Subcutaneous adipose tissue (tissue), 4 donors: ENCODE measurements around the gene FGG. TPM values are rescaled to one million over a fixed set of nuclear protein-coding genes. Genes with fewer than 3 reads are reported as not detected.

ENCODE experiments used
- total RNA-seq, 4 donors: library from RNA; depleted of rRNA; stranded (reverse); fragments of >200 nt; gene quantifications; one replicate each; pipeline ENCODE4 v1.1.0, GENCODE V29; 2016
- TF ChIP-seq, protein P1 (sequence below): fragments of 450-650 bp; IDR thresholded peaks from one replicate; pipeline ENCODE4 v1.5.1; 2016; ENCODE audit warnings: low read depth, mild to moderate bottlenecking, control low read depth, antibody characterized with exemption, moderate library complexity

Gene FGG
- not detected for total RNA-seq

DNA sequence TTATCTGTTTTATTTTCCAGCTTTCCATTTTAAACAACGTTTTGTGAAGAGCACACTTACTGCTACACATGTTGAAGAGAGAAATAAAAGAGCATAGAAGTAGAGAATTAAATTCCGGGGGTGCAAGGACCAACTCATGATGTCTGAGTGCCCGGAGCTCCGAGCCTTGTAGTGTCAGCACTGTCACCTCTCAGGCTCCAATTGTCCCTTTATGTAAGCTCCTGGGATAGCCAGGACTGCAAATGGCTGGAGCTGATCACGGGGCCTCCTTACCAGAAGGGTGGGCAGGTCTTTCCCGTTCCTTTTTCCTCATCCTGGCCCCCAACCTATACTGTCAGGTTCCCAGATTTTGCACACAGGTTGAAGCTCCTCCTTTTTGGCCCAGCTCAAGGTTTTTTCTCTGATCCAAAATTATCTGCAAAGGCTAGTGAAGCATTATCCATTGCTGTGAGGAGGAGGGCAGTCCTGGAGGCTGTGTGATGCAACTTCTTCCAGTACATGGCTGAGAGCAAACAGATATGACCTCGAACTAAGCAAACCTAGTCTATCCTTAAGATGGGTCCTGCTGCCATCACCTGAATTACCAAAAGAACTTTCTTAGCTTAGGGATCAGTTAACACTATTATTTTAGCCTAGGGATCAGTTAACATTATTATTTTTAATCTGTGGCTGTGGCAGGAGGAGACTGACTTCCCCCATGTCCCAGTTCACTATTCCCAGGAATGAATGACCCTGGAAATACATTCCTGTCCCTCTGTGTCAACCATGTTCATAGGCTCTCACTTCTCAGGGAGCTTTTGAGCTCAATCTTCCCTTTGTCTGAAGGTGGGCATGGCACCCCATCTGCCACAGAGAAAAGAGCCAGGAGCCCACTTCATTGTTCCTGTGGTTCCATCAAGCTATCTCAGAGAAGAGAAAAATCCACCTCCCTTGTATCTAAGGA is at the start of gene FGG:
TSS of gene FGG (minus strand) at position 185 of the 943 bp plus-strand sequence. CDS start at position 138, 47 bp downstream.
- TF ChIP-seq, protein P1, sequence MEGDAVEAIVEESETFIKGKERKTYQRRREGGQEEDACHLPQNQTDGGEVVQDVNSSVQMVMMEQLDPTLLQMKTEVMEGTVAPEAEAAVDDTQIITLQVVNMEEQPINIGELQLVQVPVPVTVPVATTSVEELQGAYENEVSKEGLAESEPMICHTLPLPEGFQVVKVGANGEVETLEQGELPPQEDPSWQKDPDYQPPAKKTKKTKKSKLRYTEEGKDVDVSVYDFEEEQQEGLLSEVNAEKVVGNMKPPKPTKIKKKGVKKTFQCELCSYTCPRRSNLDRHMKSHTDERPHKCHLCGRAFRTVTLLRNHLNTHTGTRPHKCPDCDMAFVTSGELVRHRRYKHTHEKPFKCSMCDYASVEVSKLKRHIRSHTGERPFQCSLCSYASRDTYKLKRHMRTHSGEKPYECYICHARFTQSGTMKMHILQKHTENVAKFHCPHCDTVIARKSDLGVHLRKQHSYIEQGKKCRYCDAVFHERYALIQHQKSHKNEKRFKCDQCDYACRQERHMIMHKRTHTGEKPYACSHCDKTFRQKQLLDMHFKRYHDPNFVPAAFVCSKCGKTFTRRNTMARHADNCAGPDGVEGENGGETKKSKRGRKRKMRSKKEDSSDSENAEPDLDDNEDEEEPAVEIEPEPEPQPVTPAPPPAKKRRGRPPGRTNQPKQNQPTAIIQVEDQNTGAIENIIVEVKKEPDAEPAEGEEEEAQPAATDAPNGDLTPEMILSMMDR = no peak

DNA sequence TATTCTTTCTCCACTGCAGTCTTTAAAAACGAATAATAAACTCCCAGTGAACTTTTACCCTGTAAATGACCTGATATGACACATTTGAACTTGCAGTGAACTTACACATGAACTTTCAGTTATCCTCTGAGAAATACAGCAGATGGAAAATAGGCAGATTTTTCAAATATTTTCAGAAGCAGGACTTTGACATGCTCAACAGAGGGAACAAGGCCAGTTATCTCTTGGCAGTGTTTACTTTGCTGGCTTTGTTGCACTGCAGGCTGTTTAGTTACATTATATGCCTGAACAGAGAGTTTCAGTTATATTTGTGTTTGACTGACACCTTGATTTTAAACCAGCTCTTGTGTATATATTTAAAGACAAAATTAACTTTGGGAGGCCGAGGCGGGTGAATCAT is 47.6 kb upstream of the FGG start:
- TF ChIP-seq, protein P1 = no peak

DNA sequence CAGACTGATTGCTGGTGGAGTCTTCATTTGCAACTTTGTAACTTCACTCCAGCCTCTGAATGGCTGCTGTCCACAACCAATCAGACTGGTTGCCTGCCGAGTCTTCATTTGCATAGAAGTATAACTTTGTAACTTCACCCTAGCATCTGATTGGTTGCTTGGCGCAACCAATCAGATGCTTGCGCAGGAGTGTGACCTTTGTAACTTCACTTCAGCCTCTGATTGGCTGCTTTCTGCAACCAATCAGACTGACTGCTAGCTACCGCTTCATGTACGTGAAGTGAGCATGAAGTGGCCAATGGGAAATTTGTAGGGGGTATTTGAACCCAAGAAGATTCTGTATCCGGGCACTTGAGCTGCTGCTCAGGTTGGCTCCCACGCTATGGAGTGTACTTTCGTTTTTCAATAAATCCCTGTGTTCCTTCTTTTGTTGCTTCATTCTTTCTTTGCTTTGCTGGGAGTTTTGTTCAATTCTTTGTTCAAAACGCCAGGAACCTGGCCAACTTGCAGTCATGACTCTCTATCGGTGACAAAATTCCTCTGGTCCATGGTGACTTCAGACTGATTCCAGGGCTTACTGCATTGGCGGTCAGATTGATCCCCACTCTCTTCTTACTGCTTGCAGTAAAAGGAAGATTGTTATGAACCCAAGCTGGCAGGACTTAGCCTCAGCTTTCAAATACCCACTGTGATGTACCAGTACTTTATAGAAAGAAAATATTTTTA is 46.4 kb upstream of the FGG start:
- TF ChIP-seq, protein P1 = no peak

DNA sequence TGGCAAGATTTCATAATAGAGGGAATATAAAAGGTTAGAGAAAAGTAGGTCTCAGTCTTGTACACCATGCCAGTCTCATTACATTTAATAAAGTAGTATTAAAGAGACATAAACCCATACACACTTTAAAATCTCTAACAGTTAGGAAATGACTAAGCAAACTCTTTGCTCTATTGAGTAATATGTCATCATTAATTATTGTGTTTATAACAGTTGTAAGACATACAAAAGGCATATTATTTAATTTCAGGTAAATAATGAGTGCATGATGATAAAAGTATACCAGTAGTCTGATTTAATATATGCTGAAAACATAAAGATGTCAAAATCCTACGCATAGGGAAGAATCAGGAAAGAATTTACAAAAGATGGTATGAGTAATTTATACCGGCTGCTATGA is 31.0 kb upstream of the FGG start:
- TF ChIP-seq, protein P1 = no peak

DNA sequence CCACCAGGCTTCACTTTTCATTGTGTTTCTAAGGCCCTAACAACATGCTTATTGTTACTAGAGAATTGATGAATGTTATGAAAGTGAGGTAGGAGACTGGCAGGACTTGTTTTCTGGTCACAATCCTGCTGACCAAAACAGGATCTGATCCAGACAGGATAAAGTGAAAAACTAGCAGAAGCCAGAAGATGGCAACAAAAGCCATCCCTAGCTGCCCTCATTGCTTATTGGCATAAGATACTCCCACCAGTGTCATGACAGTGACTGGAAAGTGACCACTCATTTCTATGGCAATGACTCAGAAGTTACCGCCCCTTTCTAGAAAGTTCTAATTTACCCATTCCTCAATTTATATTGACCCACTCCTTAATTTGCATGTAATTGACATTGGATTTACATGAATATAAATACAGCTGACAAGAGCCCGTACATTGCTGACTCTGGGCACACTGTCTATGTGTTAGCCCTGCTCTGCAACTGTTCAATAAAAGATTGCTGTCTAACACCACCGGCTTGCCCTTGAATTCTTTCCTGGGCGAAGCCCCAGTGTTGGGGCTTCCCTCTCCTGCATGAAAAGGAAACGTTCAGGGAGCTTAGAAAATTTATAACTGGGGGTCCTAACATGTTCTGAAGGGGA is 30.0 kb upstream of the FGG start:
- TF ChIP-seq, protein P1 = no peak

DNA sequence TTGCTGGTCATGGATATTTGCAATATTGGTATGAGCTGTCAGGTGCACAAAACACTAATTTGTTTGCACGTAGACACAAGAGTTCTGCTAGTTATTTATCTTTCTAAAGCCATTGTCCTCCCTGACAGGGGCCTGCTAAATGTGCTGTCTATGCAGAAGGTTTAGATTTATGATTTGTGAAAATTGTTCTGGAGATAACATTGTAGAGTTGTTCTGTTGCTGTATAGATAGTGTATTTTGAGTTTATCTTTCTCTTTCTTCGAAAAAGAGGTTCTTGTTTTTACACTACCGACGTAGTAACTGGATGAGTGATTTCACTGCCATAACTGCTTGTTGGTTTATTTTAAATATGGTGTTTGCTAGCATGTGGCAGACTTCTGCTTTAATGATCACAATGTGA is 28.5 kb upstream of the FGG start:
- TF ChIP-seq, protein P1 = no peak

DNA sequence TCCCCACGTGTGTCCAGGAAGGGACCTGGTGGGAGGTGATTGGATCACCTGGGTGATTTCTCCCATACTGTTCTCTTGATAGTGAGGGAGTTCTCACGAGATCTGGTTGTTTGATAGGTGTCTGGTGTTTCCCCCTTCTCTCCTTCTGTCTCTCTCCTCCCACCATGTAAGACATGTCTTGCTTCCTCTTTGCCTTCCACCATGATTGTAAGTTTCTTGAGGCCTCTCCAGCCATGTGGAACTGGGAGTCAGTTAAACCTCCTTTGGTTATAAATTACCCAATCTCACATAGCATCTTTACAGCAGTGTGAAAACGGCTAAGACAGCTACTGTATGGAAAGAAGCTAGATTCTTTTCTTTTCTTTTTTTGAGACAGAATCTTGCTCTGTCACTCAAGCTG is 21.6 kb upstream of the FGG start:
- TF ChIP-seq, protein P1 = no peak
